Stomach (tissue), 9 donors: Measurements from ENCODE around the gene SLC27A4. TPM values are rescaled to one million over a fixed set of nuclear protein-coding genes. Genes with fewer than 3 reads are reported as not detected.

ENCODE experiments used
- DNase-seq, 2 donors: peaks; one replicate each; pipeline versions ENCODE4 v3.0.0 to v3.0.0-alpha.2; 2013 to 2019
- H3K27ac ChIP-seq, 5 donors: fragments of 200-600 bp in 4 of 5; sonication (generic) in 4 of 5; one replicate each; pipeline ENCODE4 v1.5.1; 2013 to 2019; ENCODE audit warnings: mild to moderate bottlenecking in 1 of 5, moderate library complexity in 1 of 5
- H3K27me3 ChIP-seq, 3 donors: fragments of 200-600 bp; sonication (generic); one replicate each; pipeline ENCODE4 v1.5.1; 2017 to 2019; ENCODE audit warnings: mixed run types in 1 of 3
- H3K36me3 ChIP-seq, 4 donors: fragments of 200-600 bp; sonication (generic); 1 replicate in 3 of 4; 2 replicates in 1 of 4; pipeline ENCODE4 v1.5.1; 2016 to 2019
- H3K4me1 ChIP-seq, 4 donors: fragments of 200-600 bp; sonication (generic); one replicate each; pipeline ENCODE4 v1.5.1; 2016 to 2019
- H3K4me3 ChIP-seq, 4 donors: fragments of 200-600 bp; sonication (generic) in 3 of 4; one replicate each; pipeline ENCODE4 v1.5.1; 2016 to 2019; ENCODE audit warnings: mild to moderate bottlenecking in 1 of 4
- H3K9me3 ChIP-seq, 4 donors: fragments of 200-600 bp; sonication (generic); one replicate each; pipeline ENCODE4 v1.5.1; 2016 to 2019
- EP300 ChIP-seq: sonication (generic); formaldehyde crosslinking; IDR thresholded peaks from one replicate; pipeline ENCODE4 v1.6.1; 2017; ENCODE audit warnings: antibody characterized with exemption
- POLR2A ChIP-seq, 4 donors: fragments of 450-650 bp; IDR thresholded peaks; one replicate each; pipeline ENCODE4 v1.6.1; 2016; ENCODE audit warnings: antibody characterized with exemption in 4 of 4, control low read depth in 2 of 4, mild to moderate bottlenecking in 1 of 4, moderate library complexity in 1 of 4
- POLR2AphosphoS5 ChIP-seq, 3 donors: sonication (generic); formaldehyde crosslinking; IDR thresholded peaks; one replicate each; pipeline ENCODE4 v1.6.1; 2016; ENCODE audit warnings: antibody characterized with exemption in 3 of 3
- WGBS, 5 donors: extraction: QIAGEN DNeasy Blood & Tissue Kit in 3 of 5; methylation state at CpG; one replicate each; pipeline versions ENCODE4 v1.1.5 to v1.1.7; 2013 to 2018; 5-methylcytosine and 5-hydroxymethylcytosine counted together
- intact Hi-C: fragments of 100-400 bp; cut with DNase I; formaldehyde crosslinking; loops from one replicate; pipeline ENCODE4 v1.15.1; 2023; ENCODE audit warnings: low total_unique reads
- polyA plus RNA-seq, 3 donors: library from polyadenylated mRNA; stranded (reverse); fragments of 200-250 nt; gene quantifications; one replicate each; pipeline ENCODE4 v1.2.3, GENCODE V29; 2013
- total RNA-seq, 5 donors: library from RNA; depleted of rRNA; stranded (reverse); fragments of >200 nt; gene quantifications; one replicate each; pipeline versions ENCODE4 v1.1.0 to v1.2.3, GENCODE V29; 2014 to 2016
- TF ChIP-seq, protein P1 (sequence below), 7 experiments: fragments of 450-650 bp in 4 of 7; fragments of 200-600 bp in 3 of 7; sonication (generic) in 3 of 7; IDR thresholded peaks; one replicate each; pipeline ENCODE4 v1.5.1; 2016 to 2019; ENCODE audit warnings: antibody characterized with exemption in 7 of 7, control low read depth in 2 of 7, mild to moderate bottlenecking in 1 of 7
- donor health status: healthy with polysubstance abuse.
- donor health status: Bipolar disorder and iron deficiency.
- donor health status: healthy.

Gene SLC27A4
- total and polyA plus RNA-seq, 8 donors = 6.0 to 200 (median 21.2) TPM

DNA sequence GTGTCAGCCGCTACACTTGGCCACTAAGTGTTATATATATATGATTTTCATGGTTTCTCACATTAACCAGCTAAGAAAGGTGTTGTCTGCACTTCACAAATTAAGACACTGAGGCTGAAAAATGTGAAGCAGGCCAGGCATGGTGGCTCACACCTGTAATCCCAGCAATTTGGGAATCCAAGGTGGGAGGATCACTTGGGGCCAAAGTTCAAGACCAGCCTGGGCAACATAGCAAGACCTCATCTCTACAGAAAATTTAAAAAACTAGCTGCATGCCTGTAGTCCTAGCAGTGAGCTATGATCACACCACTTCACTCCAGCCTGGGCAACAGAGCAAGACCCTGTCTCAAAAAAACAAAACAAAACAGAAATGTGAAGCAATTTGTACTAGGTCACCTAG lies 15.9 kb upstream of the SLC27A4 start:
- peaks cover 20 to 46% (median 38%) of the 10 kb centered on the region in 4 donors for H3K4me1 ChIP-seq
- TF ChIP-seq, protein P1, sequence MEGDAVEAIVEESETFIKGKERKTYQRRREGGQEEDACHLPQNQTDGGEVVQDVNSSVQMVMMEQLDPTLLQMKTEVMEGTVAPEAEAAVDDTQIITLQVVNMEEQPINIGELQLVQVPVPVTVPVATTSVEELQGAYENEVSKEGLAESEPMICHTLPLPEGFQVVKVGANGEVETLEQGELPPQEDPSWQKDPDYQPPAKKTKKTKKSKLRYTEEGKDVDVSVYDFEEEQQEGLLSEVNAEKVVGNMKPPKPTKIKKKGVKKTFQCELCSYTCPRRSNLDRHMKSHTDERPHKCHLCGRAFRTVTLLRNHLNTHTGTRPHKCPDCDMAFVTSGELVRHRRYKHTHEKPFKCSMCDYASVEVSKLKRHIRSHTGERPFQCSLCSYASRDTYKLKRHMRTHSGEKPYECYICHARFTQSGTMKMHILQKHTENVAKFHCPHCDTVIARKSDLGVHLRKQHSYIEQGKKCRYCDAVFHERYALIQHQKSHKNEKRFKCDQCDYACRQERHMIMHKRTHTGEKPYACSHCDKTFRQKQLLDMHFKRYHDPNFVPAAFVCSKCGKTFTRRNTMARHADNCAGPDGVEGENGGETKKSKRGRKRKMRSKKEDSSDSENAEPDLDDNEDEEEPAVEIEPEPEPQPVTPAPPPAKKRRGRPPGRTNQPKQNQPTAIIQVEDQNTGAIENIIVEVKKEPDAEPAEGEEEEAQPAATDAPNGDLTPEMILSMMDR (IDR thresholded peaks at IDR 0.05) = no peak
- H3K4me3 ChIP-seq = no peak overlapping the region
- DNase-seq = no peak
- no peaks in the 10 kb centered on the region for H3K9me3 ChIP-seq
- WGBS, 5 donors = 92 to 100% (median 100%) methylated on average over 1 of the region's 1 CpG
- H3K36me3 ChIP-seq = peaks cover 24 to 57% (median 53%) of the 10 kb centered on the region in 4 donors
- intact Hi-C loops = no loop called here
- no peaks in the 10 kb centered on the region for H3K27me3 ChIP-seq
- H3K27ac ChIP-seq = no peak overlapping the region

DNA sequence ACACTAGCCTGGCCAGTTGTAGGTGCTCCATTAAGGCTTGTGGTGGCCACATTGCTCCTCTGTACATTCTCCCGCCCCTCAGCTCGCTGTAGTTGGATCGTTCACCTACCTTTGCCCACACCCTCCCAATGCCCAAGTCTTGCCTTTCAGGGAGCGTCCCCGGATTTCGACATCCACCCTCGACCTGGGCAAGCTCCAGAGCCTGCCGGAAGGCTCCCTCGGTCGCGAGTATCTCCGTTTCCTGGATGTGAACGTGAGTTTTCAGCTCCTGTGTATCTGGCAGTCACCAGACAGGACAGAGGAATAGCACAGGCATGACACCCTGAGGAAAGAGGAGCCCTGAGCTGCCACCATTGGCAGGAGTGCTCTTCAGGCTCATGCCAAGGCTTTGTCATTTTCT lies 14.7 kb upstream of the SLC27A4 start:
- TF ChIP-seq, protein P1 (IDR thresholded peaks at IDR 0.05) = no peak
- TF ChIP-seq POLR2A (IDR thresholded peaks at IDR 0.05) (no peak), EP300 (no peak), POLR2AphosphoS5 (IDR thresholded peaks at IDR 0.05) (no peak)
- H3K27ac ChIP-seq = no peak overlapping the region

DNA sequence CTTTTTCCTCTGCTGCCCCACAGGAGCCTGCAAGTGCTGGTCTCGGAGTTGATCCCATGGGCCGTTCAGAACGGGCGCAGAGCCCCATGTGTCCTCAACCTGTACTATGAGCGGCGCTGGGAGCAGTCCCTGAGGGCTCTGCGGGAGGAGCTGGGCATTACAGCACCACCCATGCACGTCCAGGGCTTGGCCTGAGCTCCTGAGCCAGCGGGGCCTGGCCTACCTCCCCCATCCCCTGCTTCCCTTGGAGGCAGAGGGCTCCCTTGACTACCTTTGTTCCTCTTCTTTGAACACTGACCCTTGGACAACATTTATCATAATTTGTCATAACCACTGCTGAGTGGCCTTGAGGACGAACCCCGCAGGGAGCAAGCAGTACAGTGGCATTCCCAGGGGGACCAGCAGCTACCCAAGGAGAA lies 6.9 kb upstream of the SLC27A4 start:
- Histone ChIP-seq H3K9me3 (no peaks in the 10 kb centered on the region), H3K27me3 (no peaks in the 10 kb centered on the region), H3K4me3 (no peak overlapping the region), H3K27ac (no peak overlapping the region), H3K4me1 (peaks cover 0 to 12% (median 0%) of the 10 kb centered on the region in 4 donors), H3K36me3 (peaks cover 0 to 59% (median 44%) of the 10 kb centered on the region in 4 donors)
- WGBS, 5 donors = 85 to 92% (median 91%) methylated on average over 11 of the region's 11 CpGs
- TF ChIP-seq POLR2A (IDR thresholded peaks at IDR 0.05) (no peak), EP300 (no peak), POLR2AphosphoS5 (IDR thresholded peaks at IDR 0.05) (no peak)
- TF ChIP-seq, protein P1 (IDR thresholded peaks at IDR 0.05) = no peak
- intact Hi-C loops = no loop called here
- no peak for DNase-seq

More for the DNA sequence above, 14.7 kb upstream of the SLC27A4 start:
- Histone ChIP-seq H3K9me3 (no peaks in the 10 kb centered on the region), H3K4me3 (no peak overlapping the region), H3K27me3 (no peaks in the 10 kb centered on the region), H3K36me3 (peaks cover 24 to 59% (median 48%) of the 10 kb centered on the region in 4 donors), H3K4me1 (peaks cover 20 to 50% (median 38%) of the 10 kb centered on the region in 4 donors)
- 86 to 91% (median 90%) methylated on average over 12 to 13 of the region's 13 CpGs for WGBS, 5 donors
- DNase-seq = no peak
- intact Hi-C loops = no loop called here

DNA sequence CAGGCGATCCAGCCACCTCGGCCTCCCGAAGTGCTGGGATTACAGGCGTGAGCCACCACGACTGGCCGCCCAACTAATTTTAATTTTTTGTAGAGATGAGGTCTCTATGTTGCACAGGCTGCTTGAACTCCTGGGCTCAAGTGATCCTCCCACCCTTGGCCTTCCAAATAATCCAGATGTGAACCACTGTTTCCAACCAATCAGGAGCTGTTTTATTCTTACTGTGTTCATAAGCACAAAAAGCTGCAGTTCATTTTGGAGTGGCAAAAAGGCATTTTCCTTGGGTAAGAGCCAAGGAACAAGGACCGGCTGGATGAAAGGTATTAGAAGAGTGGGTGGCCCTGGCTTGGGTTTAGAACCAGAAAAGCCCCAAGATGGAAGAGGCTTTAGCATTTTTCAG lies 5.2 kb upstream of the SLC27A4 start:
- peaks cover 0 to 6% (median 6%) of the 10 kb centered on the region in 4 donors for H3K4me1 ChIP-seq
- H3K36me3 ChIP-seq = peaks cover 0 to 43% (median 35%) of the 10 kb centered on the region in 4 donors
- TF ChIP-seq, protein P1 (IDR thresholded peaks at IDR 0.05) = no peak
- TF ChIP-seq POLR2AphosphoS5 (IDR thresholded peaks at IDR 0.05) = no peak
- H3K4me3 ChIP-seq = no peak overlapping the region
- H3K27me3 ChIP-seq = no peaks in the 10 kb centered on the region
- WGBS, 5 donors = 81 to 88% (median 83%) methylated on average over 7 of the region's 7 CpGs
- no peak overlapping the region for H3K27ac ChIP-seq
- DNase-seq = no peak
- intact Hi-C loops = no loop called here
- H3K9me3 ChIP-seq = no peaks in the 10 kb centered on the region
